Adrenal gland (tissue), 5 donors: ENCODE data around the gene SUZ12.

ENCODE experiments used
- CTCF ChIP-seq, 6 experiments: fragments of 450-650 bp in 4 of 6; fragments of 200-600 bp in 2 of 6; sonication (generic) in 1 of 6; IDR thresholded peaks; 1 replicate in 5 of 6; 2 replicates in 1 of 6; pipeline versions ENCODE4 v1.5.1 to v1.8.0; 2016 to 2021; ENCODE audit warnings: antibody characterized with exemption in 6 of 6, mild to moderate bottlenecking in 2 of 6, moderate library complexity in 1 of 6
- POLR2A ChIP-seq, 2 donors: fragments of 450-650 bp; IDR thresholded peaks; one replicate each; pipeline ENCODE4 v1.6.1; 2017; ENCODE audit warnings: antibody characterized with exemption in 2 of 2, mild to moderate bottlenecking in 2 of 2, moderate library complexity in 1 of 2
- donor health status: DM: no; HTN: no; CAD: no.

GRCh38 chr17:31917065-31917529, 19.7 kb upstream of the SUZ12 start:
- TF ChIP-seq CTCF (IDR thresholded peaks at IDR 0.05) (no peak), POLR2A (IDR thresholded peaks at IDR 0.05) (no peak)
